Astrocyte of the spinal cord (primary cell): Measurements from ENCODE around the gene PLD1.

ENCODE experiments used
- DNase-seq: peaks from one replicate; pipeline ENCODE4 v3.0.0; 2011; ENCODE audit warnings: low read depth, low spot score
- H3K4me3 ChIP-seq: 2 replicates; pipeline ENCODE4 v1.5.1; 2011; ENCODE audit warnings: low read depth, mild to moderate bottlenecking, low read length, moderate library complexity
- in situ Hi-C: cut with HindIII; loops from 2 replicates; pipeline ENCODE4 v1.10.0; 2017; ENCODE audit warnings: low sequenced_read_pairs
- TF ChIP-seq, protein P1 (sequence below): IDR thresholded peaks from 2 replicates; pipeline ENCODE4 v1.5.1; 2012; ENCODE audit warnings: low read depth, mild to moderate bottlenecking, low read length, inconsistent platforms

PLD1 gene

DNA sequence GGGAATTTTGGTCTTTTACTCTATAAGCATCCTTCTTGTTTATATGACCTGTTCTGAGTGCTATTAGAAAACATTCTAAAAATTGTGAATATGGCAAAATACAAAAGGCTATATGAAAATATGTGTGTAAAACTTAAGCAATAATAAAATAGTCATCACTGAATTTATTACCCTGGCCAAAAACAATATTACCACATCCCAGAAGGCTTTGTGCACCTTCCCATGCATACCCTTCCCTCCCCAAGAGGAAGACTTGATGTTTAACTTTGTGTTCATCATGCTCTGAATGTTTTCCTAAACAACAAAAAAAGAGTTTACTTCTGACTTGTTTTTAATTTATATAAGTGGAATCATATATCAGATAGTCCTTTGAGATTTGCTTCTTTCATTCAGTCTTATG lies 195.0 kb downstream of the PLD1 start:
- no peak overlapping the region for H3K4me3 ChIP-seq
- DNase-seq = no peak
- TF ChIP-seq, protein P1, sequence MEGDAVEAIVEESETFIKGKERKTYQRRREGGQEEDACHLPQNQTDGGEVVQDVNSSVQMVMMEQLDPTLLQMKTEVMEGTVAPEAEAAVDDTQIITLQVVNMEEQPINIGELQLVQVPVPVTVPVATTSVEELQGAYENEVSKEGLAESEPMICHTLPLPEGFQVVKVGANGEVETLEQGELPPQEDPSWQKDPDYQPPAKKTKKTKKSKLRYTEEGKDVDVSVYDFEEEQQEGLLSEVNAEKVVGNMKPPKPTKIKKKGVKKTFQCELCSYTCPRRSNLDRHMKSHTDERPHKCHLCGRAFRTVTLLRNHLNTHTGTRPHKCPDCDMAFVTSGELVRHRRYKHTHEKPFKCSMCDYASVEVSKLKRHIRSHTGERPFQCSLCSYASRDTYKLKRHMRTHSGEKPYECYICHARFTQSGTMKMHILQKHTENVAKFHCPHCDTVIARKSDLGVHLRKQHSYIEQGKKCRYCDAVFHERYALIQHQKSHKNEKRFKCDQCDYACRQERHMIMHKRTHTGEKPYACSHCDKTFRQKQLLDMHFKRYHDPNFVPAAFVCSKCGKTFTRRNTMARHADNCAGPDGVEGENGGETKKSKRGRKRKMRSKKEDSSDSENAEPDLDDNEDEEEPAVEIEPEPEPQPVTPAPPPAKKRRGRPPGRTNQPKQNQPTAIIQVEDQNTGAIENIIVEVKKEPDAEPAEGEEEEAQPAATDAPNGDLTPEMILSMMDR = no peak
- in situ Hi-C loops = no loop called here

DNA sequence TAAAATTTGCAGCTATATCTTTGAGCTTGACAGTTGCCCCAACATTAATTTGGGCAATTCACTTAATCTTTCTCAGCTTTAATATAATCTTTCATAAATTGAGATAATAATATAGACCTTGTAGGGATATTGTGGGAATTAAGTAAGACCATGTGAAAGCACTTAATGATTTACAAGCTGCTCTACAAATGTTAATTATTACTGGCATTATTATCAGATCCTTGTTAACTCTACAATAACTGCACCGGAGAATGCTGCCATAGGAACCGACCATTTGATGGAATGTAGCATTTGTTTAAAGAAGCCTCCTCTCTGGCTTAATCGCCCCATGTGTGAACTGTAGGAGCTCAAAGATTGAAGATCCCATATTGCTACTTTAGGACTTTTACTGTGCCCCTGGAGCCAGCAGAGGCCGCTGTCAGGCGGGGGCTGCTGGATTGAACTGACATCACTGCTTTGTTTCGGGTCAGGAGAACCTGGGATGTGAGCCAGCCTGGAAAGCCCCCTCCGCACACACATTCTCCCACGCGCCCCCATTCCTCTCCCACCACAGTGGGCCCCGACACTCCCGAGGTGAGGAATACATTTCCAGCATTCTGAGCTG lies 195.9 kb downstream of the PLD1 start:
- no peak overlapping the region for H3K4me3 ChIP-seq
- in situ Hi-C loops = no loop called here
- DNase-seq = peak; percentile 35
- TF ChIP-seq, protein P1 = peak; percentile 87

DNA sequence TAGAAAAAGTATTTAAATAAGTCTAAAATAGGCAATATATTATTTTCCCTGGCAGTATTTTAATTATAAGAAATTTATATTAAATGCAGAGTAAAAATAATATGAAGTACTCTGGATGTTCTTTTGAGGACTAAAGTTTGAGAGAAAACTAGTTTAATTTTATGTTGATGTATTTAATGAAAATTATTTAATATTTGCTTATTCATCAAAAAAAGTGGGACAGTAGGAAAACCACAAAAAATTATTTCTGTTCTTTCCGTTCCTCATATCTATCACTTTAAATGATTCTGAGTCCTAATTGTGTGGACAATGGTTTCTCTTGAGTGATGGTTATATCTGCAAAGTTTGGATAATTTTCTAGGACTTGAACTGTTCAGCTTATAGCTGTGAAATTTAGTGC lies 202.8 kb downstream of the PLD1 start:
- in situ Hi-C loops = no loop called here
- no peak for DNase-seq
- TF ChIP-seq, protein P1 = no peak
- no peak overlapping the region for H3K4me3 ChIP-seq

DNA sequence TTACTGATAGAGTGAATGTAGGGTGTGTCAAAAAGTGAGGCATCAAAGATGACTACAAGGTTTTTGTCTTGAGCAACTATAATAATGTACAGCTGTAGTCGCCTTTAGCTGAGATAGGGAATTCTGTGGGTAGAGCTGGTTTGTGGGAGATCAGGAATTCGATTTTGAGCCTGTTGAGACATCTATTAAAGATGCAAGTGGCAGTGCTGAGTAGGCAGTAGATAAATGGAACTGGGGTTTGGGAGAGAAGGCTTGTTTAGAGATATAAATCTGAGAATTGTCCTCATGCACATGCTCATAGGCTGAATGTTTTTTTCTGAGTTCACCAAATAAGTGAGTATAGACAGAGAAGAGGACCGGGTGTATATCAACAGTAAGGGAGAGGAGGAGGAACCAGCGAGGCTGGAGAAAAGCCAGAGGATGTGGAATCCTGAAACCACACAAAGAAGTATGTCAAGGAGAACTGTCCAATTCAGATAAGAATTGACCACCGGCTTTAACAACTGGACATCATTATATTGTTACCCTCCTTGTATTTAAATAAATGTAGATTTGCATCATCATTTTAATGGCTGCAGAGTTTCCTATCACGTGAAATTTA lies 204.0 kb downstream of the PLD1 start:
- in situ Hi-C loops = no loop called here
- no peak overlapping the region for H3K4me3 ChIP-seq
- TF ChIP-seq, protein P1 = no peak
- no peak for DNase-seq

DNA sequence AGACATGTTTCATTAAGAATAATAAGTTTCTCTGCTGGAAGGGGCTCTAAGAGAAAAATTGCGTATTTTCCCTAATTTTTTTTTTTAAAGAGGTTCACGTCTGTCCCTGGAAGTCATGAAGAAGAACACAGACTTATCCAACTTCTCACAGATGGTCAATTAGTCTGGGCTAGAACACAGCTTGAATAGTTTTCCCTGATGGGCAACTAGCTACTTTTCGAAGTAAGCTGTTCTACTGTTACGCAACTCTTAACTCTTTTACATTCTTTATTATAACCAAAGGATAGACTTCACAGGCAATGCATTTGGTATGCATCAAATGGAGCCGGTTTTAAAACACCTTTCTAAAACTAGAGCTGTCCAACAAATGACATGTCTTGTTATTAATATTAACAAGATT lies 205.9 kb downstream of the PLD1 start:
- DNase-seq = no peak
- no peak overlapping the region for H3K4me3 ChIP-seq
- in situ Hi-C loops = no loop called here
- TF ChIP-seq, protein P1 = no peak

DNA sequence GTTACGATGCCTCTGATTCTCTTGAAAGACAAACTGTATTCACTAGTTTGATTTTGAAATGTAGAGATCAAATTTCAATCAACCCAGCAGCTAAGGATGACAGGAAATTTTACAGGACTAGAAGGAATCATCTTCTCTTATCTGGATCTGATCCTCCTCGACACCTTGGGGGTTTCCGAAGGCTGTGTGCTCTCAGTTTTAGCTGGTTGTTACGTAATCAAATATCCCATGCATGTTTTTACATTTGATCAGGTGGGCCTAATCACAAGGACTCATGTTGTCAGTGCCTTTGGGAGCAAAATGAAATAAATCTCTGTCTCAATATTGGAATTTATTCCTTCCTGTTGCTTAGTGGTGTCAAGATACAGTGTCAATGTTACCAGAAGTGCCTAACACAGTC lies 208.2 kb downstream of the PLD1 start:
- in situ Hi-C loops = no loop called here
- TF ChIP-seq, protein P1 = no peak
- DNase-seq = no peak
- no peak overlapping the region for H3K4me3 ChIP-seq
